GM12864 (cell line): ENCODE measurements around the gene ERVV-1.

ENCODE experiments used
- DNase-seq: peaks from one replicate; pipeline ENCODE4 v3.0.0-alpha.2; 2011; ENCODE audit warnings: low read depth
- H3K4me3 ChIP-seq: 2 replicates; pipeline ENCODE4 v1.5.1; 2011; ENCODE audit warnings: mild to moderate bottlenecking, low read depth, low read length, control low read depth
- CTCF ChIP-seq: IDR thresholded peaks from 2 replicates; pipeline ENCODE4 v1.5.1; 2011; ENCODE audit warnings: low read depth, mild to moderate bottlenecking, moderate library complexity, low read length, control low read depth, inconsistent platforms; ENCODE audit errors: missing control alignments

ERVV-1 gene

DNA sequence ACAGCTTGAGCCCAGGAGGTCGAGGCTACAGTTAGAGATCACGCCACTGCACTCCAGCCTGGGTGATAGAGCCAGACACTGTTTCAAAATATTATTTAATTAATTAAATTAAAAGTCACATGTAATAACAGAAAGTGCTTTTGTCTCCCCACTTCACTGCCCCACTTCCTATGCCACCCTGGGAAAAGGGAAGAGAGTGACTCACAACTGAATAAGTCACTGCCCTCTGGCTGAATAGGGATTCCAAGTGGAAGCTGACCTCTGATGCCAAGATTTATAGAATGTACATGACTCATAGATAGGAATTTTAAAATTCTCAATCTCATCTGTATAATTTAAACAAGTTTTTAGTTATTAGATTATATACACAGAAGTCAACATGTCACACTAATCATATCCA lies 22.2 kb upstream of the ERVV-1 start:
- DNase-seq, result no peak

GRCh38 chr19:52992109-52993004 lies 21.4 kb upstream of the ERVV-1 start:
- no peak overlapping the region for H3K4me3 ChIP-seq
- DNase-seq, result no peak
- TF ChIP-seq CTCF, result no peak

More for the DNA sequence above, 22.2 kb upstream of the ERVV-1 start:
- no peak overlapping the region for H3K4me3 ChIP-seq
- no peak for TF ChIP-seq CTCF

DNA sequence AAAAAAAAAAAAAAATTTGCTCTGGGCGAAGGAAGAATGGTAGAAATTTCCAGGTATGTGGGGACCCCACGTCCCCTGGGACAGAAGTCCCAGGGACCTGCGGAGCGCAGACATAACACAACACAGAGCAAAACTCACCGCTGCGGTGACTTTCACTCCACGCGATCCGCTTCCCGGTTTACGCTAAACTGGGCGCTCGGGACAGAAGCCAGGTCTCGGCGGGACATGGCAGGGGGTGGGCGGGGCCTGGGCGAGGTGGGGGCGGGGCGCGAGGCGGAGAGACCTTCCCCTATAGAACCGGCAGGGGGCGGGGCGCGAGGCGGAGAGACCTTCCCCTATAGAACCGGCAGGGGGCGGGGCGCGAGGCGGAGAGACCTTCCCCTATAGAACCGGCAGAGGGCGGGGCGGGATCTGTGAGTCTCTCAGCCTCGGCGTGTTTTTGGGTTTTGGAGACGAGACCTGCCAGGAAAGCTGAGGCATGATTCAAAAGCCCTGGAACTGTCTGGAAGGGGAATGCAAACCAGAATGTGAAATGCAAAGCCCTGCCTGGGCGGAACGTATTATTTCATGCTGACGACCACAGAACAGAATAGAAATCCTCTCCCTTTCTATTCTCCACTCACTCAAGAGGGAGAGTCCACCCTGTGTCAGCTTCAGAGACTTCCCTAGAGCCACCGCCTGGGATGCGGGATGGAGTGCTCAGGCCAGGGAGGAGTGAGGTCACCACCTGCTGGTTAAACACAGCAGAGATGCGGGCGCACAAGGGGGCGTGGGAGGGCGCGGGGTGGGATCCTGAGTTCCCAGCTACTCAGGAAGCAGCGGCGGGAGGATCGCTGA lies 20.2 kb upstream of the ERVV-1 start:
- DNase-seq, result no peak

DNA sequence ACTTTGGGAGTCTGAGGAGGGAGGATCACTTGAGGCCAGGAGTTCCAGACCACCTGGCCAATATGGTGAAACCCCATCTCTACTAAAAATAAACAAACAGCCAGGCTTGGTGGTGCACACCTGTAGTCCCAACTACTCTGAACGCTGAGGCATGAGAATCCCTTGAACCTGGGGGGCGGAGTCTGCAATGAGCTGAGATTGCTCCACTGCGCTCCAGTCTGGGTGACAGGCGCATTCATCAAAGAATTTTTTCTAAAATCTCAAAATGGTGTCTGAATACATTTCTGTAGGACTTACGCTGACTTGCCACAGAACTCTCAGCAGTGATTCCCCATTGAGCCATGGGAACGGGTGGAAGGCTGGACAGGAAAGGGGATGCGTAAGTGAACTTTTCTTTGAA lies 18.0 kb upstream of the ERVV-1 start:
- no peak for TF ChIP-seq CTCF
- no peak for DNase-seq
- no peak overlapping the region for H3K4me3 ChIP-seq

More for the DNA sequence above, 20.2 kb upstream of the ERVV-1 start:
- no peak overlapping the region for H3K4me3 ChIP-seq
- TF ChIP-seq CTCF, result no peak

DNA sequence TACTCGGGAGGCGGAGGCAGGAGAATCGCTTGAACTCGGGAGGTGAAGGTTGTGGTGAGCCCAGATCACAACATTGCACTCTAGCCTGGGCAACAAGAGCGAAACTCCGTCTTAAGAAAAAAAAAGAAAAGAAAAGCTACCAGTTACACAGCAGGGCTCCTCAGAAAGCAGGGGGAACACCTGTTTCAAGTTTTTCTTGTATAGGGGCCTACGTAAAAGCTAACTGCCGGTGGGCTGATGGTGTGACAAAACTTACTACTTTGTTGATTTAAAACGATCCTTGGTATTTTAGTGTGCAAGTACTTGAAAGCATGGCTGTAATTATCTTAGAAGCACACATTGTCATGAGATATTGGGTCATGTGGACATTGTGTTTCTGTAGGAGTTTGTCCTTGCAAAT lies 15.7 kb upstream of the ERVV-1 start:
- H3K4me3 ChIP-seq, result no peak overlapping the region
- no peak for DNase-seq
- no peak for TF ChIP-seq CTCF

GRCh38 chr19:53002479-53002878 lies 11.2 kb upstream of the ERVV-1 start:
- DNase-seq, result no peak
- H3K4me3 ChIP-seq, result no peak overlapping the region
- no peak for TF ChIP-seq CTCF
